BJ (cell line): ENCODE results near the gene CUL9. TPM values are rescaled to one million over a fixed set of nuclear protein-coding genes. Genes with fewer than 3 reads are reported as not detected.

Source experiments
- CTCF ChIA-PET: fragments of 350-600 bp; formaldehyde crosslinking; extraction: SDS; loops from one replicate; lab custom pipeline; 2021; ENCODE audit warnings: antibody characterized with exemption, inconsistent platforms; lab: Yijun Ruan, JAX
- POLR2A ChIA-PET: fragments of 300-600 bp; sonication (Branson Sonifier 250); formaldehyde crosslinking; extraction: SDS; loops from one replicate; lab custom pipeline; 2021; ENCODE audit warnings: antibody characterized with exemption; lab: Charles Lee
- DNase-seq: peaks from one replicate; pipeline ENCODE4 v3.0.0-alpha.2; 2011; ENCODE audit warnings: low read depth
- H3K27me3 ChIP-seq: 2 replicates; pipeline ENCODE4 v1.6.0; 2011; ENCODE audit warnings: low read length; ENCODE audit not compliant: control insufficient read depth, insufficient read depth
- H3K36me3 ChIP-seq: 2 replicates; pipeline ENCODE4 v1.5.1; 2011; ENCODE audit warnings: low read length; ENCODE audit not compliant: control insufficient read depth, insufficient read depth
- H3K4me3 ChIP-seq: 2 replicates; pipeline ENCODE4 v1.5.1; 2011; ENCODE audit warnings: low read depth, mild to moderate bottlenecking, control low read depth, low read length
- CTCF ChIP-seq: IDR thresholded peaks from 2 replicates; pipeline ENCODE4 v1.5.1; 2011; ENCODE audit warnings: low read depth, mild to moderate bottlenecking, control low read depth, inconsistent platforms, low read length, moderate library complexity; ENCODE audit not compliant: insufficient read depth
- polyA plus RNA-seq: library from polyadenylated mRNA; depleted of rRNA; stranded (reverse); fragments of >200 nt; gene quantifications from 2 replicates; pipeline ENCODE4 v1.2.3, GENCODE V29; 2011

CUL9 gene
- polyA plus RNA-seq, 1 experiment: 12.4 TPM

GRCh38 chr6:43143235-43144128 lies 38.5 kb upstream of the CUL9 start:
- peaks cover 48% of the 10 kb centered on the region for H3K36me3 ChIP-seq
- no peak overlapping the region for H3K4me3 ChIP-seq
- ChIA-PET CTCF (interaction anchor here (0.6 to 4.7 kb wide), 42 partner anchors 8 to 1233 kb away, joined by 3 to 42 read pairs (median 5); partner anchors contain the start of genes CUL7, KLC4, MEA1 and MRPL2), POLR2A (interaction anchor here (0.6 kb wide), 1 partner anchor 30 kb away, joined by 3 read pairs; no protein-coding TSS in a partner anchor)
- TF ChIP-seq CTCF: peak; percentile 99
- no peaks in the 10 kb centered on the region for H3K27me3 ChIP-seq
- peak; percentile 62 for DNase-seq

GRCh38 chr6:43144879-43145278 lies 37.1 kb upstream of the CUL9 start:
- no peaks in the 10 kb centered on the region for H3K27me3 ChIP-seq
- H3K36me3 ChIP-seq: peaks cover 40% of the 10 kb centered on the region
- no peak overlapping the region for H3K4me3 ChIP-seq
- DNase-seq: no peak
- CTCF ChIA-PET: interaction anchor here (1.8 to 4.7 kb wide), 2 partner anchors 30 to 74 kb away, joined by 3 to 39 read pairs; no protein-coding TSS in a partner anchor
- TF ChIP-seq CTCF: no peak
- POLR2A ChIA-PET: no interaction called here

GRCh38 chr6:43146261-43146660 lies 35.7 kb upstream of the CUL9 start:
- CTCF ChIA-PET: interaction anchor here (1.2 to 4.7 kb wide), 3 partner anchors 17 to 76 kb away, joined by 4 to 39 read pairs (median 4); no protein-coding TSS in a partner anchor
- no peak overlapping the region for H3K4me3 ChIP-seq
- no peak for TF ChIP-seq CTCF
- H3K36me3 ChIP-seq: peaks cover 46% of the 10 kb centered on the region
- no peak for DNase-seq
- POLR2A ChIA-PET: no interaction called here
- no peaks in the 10 kb centered on the region for H3K27me3 ChIP-seq

GRCh38 chr6:43146709-43147688 lies 35.0 kb upstream of the CUL9 start:
- H3K36me3 ChIP-seq: peaks cover 41% of the 10 kb centered on the region
- no peak for DNase-seq
- ChIA-PET POLR2A (interaction anchor here (0.5 kb wide), 1 partner anchor 365 kb away, joined by 8 read pairs; the partner anchor contains the start of gene BICRAL), CTCF (interaction anchor here (0.6 to 4.7 kb wide), 4 partner anchors 18 to 78 kb away, joined by 3 to 39 read pairs (median 4); no protein-coding TSS in a partner anchor)
- H3K4me3 ChIP-seq: no peak overlapping the region
- no peaks in the 10 kb centered on the region for H3K27me3 ChIP-seq
- TF ChIP-seq CTCF: no peak
